SU-DHL-6 (cell line): ENCODE measurements around the gene C20orf96.

ENCODE experiments used
- H2AFZ ChIP-seq: fragments of 200-600 bp; sonication (generic); 2 replicates; pipeline ENCODE4 v1.6.1; 2014; ENCODE audit warnings: low read depth, mild to moderate bottlenecking, moderate library complexity, mixed read lengths, antibody characterized with exemption, low read length; ENCODE audit not compliant: severe bottlenecking
- H3F3A ChIP-seq: fragments of 200-600 bp; shearing (Covaris generic); 2 replicates; pipeline ENCODE4 v1.6.0; 2016; ENCODE audit warnings: antibody characterized with exemption, mild to moderate bottlenecking; ENCODE audit not compliant: insufficient read depth
- H3K27ac ChIP-seq: fragments of 200-600 bp; sonication (generic); 2 replicates; pipeline ENCODE4 v1.5.1; 2016; ENCODE audit warnings: low read depth, mild to moderate bottlenecking, low read length, moderate library complexity, mixed read lengths
- H3K27me3 ChIP-seq: fragments of 200-600 bp; sonication (generic), shearing (Covaris generic); 2 replicates; pipeline ENCODE4 v1.6.0; 2014; ENCODE audit warnings: mild to moderate bottlenecking, low read length
- H3K36me3 ChIP-seq: fragments of 200-600 bp; sonication (generic); 2 replicates; pipeline ENCODE4 v1.6.1; 2014; ENCODE audit warnings: mild to moderate bottlenecking, low read length, mixed read lengths
- H3K4me2 ChIP-seq: fragments of 300-600, 200-600 bp; shearing (Covaris generic), sonication (generic); 2 replicates; pipeline ENCODE4 v1.6.0; 2014; ENCODE audit warnings: low read length, low read depth, mild to moderate bottlenecking; ENCODE audit not compliant: poor library complexity, severe bottlenecking
- H3K4me3 ChIP-seq: fragments of 200-600 bp; sonication (generic); 2 replicates; pipeline ENCODE4 v1.5.1; 2014; ENCODE audit warnings: antibody characterized with exemption, low read length, mild to moderate bottlenecking, mixed read lengths; ENCODE audit not compliant: insufficient read depth, poor library complexity, severe bottlenecking
- H3K79me2 ChIP-seq: fragments of 200-600 bp; sonication (generic); 2 replicates; pipeline ENCODE4 v1.6.1; 2014; ENCODE audit warnings: mild to moderate bottlenecking, low read length, moderate library complexity; ENCODE audit not compliant: insufficient read depth
- H3K9ac ChIP-seq: fragments of 200-600 bp; sonication (generic); 2 replicates; pipeline ENCODE4 v1.7.0; 2014; ENCODE audit warnings: mild to moderate bottlenecking, low read length
- H3K9me2 ChIP-seq: fragments of 200-600 bp; sonication (generic); replicated peaks from 2 replicates; pipeline ENCODE4 v1.6.1; 2014; ENCODE audit warnings: low read length; ENCODE audit not compliant: insufficient read depth
- H3K9me3 ChIP-seq: fragments of 200-600 bp; sonication (generic); 2 replicates; pipeline ENCODE4 v1.6.1; 2014; ENCODE audit warnings: low read length, mixed read lengths; ENCODE audit not compliant: insufficient read depth
- H4K20me1 ChIP-seq: fragments of 200-600 bp; sonication (generic); 2 replicates; pipeline ENCODE4 v1.6.1; 2014; ENCODE audit warnings: low read depth, mild to moderate bottlenecking, antibody characterized with exemption, low read length, moderate library complexity, mixed read lengths
- EZH2phosphoT487 ChIP-seq: fragments of 200-600 bp; sonication (generic), shearing (Covaris generic); conservative IDR thresholded peaks from 2 replicates; pipeline ENCODE4 v1.6.1; 2018; ENCODE audit warnings: mild to moderate bottlenecking, antibody characterized with exemption, low read length, moderate library complexity, mixed read lengths
- TF ChIP-seq, protein P1 (sequence below): fragments of 200-600 bp; sonication (generic); IDR thresholded peaks from one replicate; pipeline ENCODE4 v1.5.1; 2017; ENCODE audit warnings: antibody characterized with exemption, mild to moderate bottlenecking, low read length, moderate library complexity; ENCODE audit not compliant: insufficient read depth, poor library complexity, severe bottlenecking

Gene C20orf96

DNA sequence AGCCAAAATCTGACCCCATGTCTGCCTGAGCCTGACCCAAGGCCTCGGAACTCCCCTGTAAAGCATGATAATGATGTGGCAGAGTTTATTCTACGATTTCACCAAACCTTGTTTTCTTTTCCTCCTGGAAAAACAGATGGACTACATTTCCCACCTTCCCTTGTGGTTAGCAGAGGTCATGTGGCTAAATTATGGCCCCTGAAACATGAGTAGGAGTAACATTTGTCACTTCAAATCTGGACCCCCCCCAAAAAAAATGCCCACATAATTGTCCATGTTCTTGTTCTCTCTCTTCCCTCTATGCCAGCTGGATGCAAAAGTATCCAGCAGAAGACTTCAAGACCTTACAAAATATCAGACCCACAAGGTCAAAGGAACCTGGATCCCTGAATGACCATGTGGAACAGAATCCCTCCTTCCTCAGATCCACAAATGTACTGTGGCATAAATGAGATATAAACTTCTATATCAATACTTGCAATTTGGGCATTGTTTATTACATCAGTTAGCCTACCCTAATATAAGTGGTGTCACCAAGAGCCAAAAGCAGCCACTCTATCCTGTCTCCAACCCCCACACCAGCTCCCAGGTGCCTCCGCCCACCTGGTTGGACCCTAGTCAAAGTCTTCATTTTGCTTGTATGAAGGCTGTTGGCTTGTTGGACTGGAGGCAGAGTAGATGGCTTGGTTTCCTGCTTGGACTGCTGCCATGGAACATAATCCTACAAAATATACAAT, 1.4 kb downstream of the C20orf96 start:
- Histone ChIP-seq H3K79me2 (no peaks in the 10 kb centered on the region), H3K27me3 (no peaks in the 10 kb centered on the region), H3K9me2 (no peaks in the 10 kb centered on the region), H3K27ac (no peak overlapping the region), H4K20me1 (no peaks in the 10 kb centered on the region), H2AFZ (peak overlapping the region; percentile 97), H3K9ac (peak overlapping the region; percentile 87), H3F3A (no peaks in the 10 kb centered on the region), H3K4me2 (peak overlapping the region; percentile 67), H3K4me3 (peak overlapping the region; percentile 82), H3K36me3 (no peaks in the 10 kb centered on the region), H3K9me3 (no peaks in the 10 kb centered on the region)
- TF ChIP-seq, protein P1, sequence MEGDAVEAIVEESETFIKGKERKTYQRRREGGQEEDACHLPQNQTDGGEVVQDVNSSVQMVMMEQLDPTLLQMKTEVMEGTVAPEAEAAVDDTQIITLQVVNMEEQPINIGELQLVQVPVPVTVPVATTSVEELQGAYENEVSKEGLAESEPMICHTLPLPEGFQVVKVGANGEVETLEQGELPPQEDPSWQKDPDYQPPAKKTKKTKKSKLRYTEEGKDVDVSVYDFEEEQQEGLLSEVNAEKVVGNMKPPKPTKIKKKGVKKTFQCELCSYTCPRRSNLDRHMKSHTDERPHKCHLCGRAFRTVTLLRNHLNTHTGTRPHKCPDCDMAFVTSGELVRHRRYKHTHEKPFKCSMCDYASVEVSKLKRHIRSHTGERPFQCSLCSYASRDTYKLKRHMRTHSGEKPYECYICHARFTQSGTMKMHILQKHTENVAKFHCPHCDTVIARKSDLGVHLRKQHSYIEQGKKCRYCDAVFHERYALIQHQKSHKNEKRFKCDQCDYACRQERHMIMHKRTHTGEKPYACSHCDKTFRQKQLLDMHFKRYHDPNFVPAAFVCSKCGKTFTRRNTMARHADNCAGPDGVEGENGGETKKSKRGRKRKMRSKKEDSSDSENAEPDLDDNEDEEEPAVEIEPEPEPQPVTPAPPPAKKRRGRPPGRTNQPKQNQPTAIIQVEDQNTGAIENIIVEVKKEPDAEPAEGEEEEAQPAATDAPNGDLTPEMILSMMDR, result no peak
- TF ChIP-seq EZH2phosphoT487, result no peak

DNA sequence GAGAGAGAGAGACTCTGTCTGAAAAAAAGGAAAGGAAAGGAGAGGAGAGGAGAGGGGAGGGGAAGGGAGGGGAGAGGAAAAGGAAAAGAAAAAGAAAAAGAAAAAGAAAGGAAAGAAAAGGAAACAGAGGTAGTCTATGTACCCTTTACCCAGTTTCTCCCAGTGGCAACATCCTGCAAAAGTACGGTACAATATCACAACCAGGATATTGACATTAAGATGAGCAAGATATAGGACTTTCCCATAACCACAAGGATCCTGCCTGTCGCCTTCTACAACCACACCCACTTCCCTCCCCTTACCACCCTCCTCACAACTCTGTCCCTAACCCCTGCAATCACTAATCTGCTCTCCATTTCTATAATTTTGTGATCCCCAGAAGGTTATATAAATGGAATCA, 4.0 kb downstream of the C20orf96 start:
- TF ChIP-seq EZH2phosphoT487, result no peak
- TF ChIP-seq, protein P1, result no peak
- no peaks in the 10 kb centered on the region for H3K36me3 ChIP-seq
- H4K20me1 ChIP-seq, result no peaks in the 10 kb centered on the region
- H3K27me3 ChIP-seq, result no peaks in the 10 kb centered on the region
- no peak overlapping the region for H2AFZ ChIP-seq
- no peak overlapping the region for H3K4me3 ChIP-seq
- no peak overlapping the region for H3K4me2 ChIP-seq
- H3K27ac ChIP-seq, result no peak overlapping the region
- no peaks in the 10 kb centered on the region for H3K9me3 ChIP-seq
- H3K79me2 ChIP-seq, result no peaks in the 10 kb centered on the region
- no peaks in the 10 kb centered on the region for H3F3A ChIP-seq
- no peaks in the 10 kb centered on the region for H3K9me2 ChIP-seq
- no peak overlapping the region for H3K9ac ChIP-seq

DNA sequence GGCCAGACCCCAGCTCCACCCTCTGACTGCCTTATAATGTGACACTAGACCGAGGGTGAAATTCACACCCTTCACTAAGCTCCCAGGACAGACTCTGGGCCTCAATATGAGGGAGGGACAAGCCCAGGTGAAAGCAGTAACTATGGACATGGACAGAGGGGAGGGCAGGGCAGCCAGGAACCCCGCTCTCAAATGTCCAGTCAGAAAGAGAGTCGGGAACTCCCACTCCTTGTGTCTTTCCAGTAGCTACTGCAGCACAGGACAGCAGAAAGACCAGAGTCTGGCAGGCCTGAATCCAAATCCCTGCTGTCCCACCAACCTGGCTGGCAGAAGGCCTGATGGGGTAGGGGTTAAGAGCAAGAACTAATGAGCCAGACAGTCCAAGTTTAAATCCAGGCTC, 6.4 kb downstream of the C20orf96 start:
- TF ChIP-seq EZH2phosphoT487, result no peak
- TF ChIP-seq, protein P1, result no peak
- H4K20me1 ChIP-seq, result no peaks in the 10 kb centered on the region
- H3K79me2 ChIP-seq, result no peaks in the 10 kb centered on the region
- no peaks in the 10 kb centered on the region for H3F3A ChIP-seq
- no peak overlapping the region for H3K27ac ChIP-seq
- no peaks in the 10 kb centered on the region for H3K9me3 ChIP-seq
- H3K9ac ChIP-seq, result no peak overlapping the region
- H3K36me3 ChIP-seq, result no peaks in the 10 kb centered on the region
- no peak overlapping the region for H3K4me2 ChIP-seq
- H3K9me2 ChIP-seq, result no peaks in the 10 kb centered on the region
- no peaks in the 10 kb centered on the region for H3K27me3 ChIP-seq
- no peak overlapping the region for H3K4me3 ChIP-seq
- H2AFZ ChIP-seq, result no peak overlapping the region
